ENCODE results near the gene TRIM45.
"Not testable (repeated sequence)": the region's sequence is repeated elsewhere in the genome, so short reads cannot be mapped to it uniquely, and the experiment has no call there.

TRIM45 gene

GRCh38 chr1:117135329-117135728, 13.8 kb upstream of the TRIM45 start:
- DNase-seq (ENCODE audit: low spot score), result no peak

DNA sequence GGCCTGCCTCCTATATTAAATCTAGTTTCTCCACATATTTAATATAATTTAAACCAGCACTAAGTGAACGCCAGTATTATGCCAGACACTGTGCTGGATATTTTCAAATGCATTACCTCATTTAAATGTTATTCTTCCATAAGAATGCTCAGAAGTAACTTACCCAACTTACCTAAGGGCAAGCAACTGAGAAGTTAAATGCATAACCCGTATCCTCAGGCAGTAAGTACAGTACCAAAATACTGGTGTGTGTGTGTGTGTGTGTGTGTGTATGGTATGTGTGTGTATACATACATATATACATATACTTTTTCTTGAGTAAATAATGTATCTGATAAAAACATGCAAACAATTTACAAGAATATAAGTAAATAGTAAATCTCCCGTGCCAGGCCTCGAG, 9.0 kb upstream of the TRIM45 start:
- no peak for DNase-seq (ENCODE audit: low spot score)

DNA sequence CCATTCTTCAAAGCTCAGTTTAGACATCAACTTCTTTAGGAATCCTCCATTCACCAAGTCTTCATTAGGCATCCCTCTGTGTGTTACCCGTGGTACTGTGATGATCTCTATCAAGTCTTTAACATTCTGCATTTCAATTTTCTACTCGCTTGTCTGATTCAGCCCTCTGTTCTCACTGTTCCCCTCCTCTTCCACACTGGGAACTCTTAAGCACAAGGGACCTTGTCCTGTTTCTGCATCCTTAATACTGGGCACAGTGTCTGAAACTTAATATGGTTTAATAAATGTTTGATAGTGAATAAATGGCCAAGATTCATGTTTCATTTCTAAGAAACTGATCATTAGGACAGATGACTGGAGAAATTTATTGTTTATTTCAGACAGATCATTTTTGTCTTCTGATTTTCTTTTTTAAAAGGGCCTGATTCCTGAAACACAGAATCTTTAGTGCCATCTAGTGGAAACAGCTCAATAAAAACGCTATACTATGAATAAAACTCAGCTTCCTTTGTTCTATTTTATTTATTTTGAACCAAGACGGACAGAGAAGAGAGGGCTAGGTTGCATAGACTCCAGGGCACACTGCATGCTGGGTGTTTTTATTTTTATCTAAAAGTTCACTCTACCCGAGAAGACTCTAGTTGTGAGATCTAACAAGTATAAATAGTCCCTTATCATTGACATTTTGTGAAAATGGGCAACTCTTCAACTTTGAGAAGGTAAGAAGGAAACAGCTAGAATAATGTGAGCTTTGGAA, 7.0 kb upstream of the TRIM45 start:
- DNase-seq (ENCODE audit: low spot score), result peak; percentile 53

DNA sequence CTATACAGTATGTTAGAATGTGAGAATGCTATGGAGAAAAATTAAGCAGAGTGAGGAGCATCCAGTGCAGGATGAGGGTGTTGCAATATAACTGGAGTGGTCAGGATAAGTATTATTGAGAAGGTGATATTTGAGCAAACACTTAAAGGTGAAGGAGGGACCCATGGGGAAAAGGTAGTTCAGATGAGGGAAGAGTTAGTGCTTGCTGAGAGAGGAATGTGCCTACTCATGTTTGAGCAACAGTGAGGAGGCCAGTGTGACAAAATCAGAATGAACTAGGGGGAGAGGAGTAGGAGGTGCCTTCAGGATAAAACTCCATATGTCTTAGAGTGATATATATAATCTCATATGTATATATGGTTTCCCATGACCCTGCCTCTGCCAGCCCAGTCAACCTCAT, 6.2 kb upstream of the TRIM45 start:
- DNase-seq (ENCODE audit: low spot score), result no peak

GRCh38 chr1:117124661-117125060, 3.1 kb upstream of the TRIM45 start:
- no peak for DNase-seq (ENCODE audit: low spot score)

GRCh38 chr1:117123274-117123673, 1.7 kb upstream of the TRIM45 start:
- no peak for DNase-seq (ENCODE audit: low spot score)

GRCh38 chr1:117122330-117123025, 929 bp upstream of the TRIM45 start:
- DNase-seq (ENCODE audit: low spot score), result no peak

- DNase-seq (ENCODE audit: low spot score), result no peak
Observed at GRCh38 chr1:117120774-117121588, 568 bp downstream of the TRIM45 start.

GRCh38 chr1:117119144-117119543, 2.4 kb downstream of the TRIM45 start:
- not testable (repeated sequence) for DNase-seq (ENCODE audit: low spot score)

DNA sequence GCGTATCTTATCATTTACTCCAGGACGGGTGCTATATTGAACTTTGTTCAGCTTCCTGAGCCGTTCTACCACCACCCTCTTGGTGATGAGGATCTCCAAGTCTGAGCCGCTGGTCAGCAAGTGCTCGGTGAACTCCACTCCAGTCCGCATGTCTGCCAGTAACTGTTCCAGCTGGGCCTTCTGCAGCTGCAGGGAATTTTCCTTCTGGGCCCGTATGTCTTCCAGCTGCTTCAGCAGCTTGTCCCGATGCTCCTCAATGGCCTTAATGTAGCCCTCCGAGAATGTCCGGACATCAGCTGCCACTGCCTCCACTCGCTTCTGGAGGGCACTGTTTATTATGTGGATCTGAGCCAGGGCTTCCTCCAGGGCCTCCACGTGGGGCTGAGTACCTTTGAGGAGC, 3.4 kb downstream of the TRIM45 start:
- no peak for DNase-seq (ENCODE audit: low spot score)

- DNase-seq (ENCODE audit: low spot score), result no peak
Observed at GRCh38 chr1:117117697-117118096, 3.9 kb downstream of the TRIM45 start.

GRCh38 chr1:117116784-117117130, 4.8 kb downstream of the TRIM45 start:
- DNase-seq (ENCODE audit: low spot score), result no peak

- no peak for DNase-seq (ENCODE audit: low spot score)
Observed at GRCh38 chr1:117116090-117116783, 5.3 kb downstream of the TRIM45 start.

DNA sequence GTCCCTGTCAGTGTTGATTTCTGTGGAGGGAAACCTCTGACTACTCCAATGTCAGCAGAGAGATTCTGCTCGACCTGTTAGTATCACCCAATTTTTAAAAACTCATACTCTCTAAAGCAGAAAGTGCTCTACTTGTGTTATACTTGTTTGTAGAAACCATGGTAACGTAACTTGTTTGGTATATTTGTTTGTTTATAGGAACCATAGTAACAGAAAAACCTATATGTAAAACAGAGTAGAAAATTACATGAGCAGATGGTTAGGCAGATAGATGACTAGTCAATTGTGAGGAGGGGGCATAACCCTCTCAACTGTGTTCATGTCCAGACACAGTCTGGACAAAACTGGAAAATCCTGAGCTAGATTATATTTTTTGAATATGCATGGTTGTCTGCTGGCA, 6.7 kb downstream of the TRIM45 start:
- no peak for DNase-seq (ENCODE audit: low spot score)

DNA sequence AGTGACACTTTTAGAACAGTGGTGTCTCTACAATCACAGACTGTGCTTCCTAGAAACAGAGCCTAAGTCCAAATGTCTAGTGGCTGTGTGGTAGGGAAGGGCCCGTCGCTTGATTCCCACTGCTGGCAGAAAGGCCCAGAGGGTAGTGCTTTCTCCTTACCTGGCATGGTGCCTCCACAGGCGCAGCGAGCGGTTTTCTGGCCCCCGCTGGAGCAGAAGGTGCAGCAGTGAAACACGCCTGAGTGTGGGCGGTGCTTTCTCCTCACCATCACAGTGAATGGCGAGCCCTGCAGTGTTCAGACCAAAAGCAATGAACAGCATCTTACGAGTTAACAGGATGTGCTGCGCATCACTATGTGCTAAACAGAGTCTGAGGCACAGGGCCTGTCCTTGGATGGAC, 8.3 kb downstream of the TRIM45 start:
- DNase-seq (ENCODE audit: low spot score), result no peak

- DNase-seq (ENCODE audit: low spot score), result no peak
Observed at GRCh38 chr1:117112047-117112717, 9.4 kb downstream of the TRIM45 start.

DNA sequence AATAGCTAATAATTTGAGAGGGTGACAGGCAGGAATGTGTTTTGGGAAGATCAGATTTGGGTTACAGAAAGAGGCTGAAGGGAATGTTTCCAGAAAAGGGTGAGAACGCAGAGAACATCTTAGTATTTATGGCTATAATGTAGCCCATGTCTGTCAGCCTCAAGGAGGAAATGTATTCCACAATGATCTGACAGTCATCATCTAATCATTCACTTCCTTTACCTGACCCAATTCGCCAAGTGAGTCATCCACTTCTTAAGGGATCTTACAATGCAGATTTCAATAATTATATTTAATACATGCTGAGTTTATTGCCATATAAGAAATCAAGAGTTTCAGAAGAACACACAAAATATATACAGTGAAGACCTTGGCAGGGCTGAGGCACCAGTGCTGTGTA, 10.8 kb downstream of the TRIM45 start:
- peak; percentile 79 for DNase-seq (ENCODE audit: low spot score)

DNA sequence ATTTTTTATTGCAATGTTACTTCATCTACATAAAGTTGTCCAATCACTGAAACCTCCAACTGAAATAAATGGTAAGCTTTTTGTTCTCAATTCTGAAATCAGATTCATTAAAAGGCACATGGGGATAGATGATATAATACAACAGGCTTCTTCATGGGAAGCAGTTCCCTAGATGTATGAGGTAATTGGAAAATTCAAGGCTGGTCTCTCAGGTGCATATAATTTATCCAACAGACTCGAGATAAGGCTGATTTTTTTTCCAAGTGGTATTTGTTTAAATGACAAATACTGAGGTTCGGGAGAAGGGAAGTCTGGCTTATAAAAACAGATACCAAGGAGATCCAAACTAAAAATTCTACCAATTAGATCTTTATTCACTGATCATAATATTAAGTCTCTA, 14.2 kb downstream of the TRIM45 start:
- DNase-seq (ENCODE audit: low spot score), result no peak

DNA sequence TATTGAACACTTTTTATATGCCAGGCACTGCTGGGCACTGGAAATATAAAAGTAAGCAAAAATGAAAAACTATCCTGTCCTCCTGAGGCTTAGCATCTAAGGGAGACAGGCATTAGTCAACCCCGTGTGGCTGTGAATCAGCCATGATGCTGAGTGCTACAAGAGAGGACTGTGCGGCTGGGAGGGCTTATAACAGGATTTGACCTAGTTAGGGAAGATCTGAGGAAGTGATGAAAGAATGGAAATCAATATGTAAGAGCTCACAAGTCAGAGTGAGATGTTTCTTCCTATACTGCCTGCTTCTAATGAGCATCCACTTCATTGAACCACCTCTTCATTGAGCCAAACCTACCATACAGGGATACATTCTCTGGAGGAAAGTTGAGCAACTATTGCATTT, 15.1 kb downstream of the TRIM45 start:
- no peak for DNase-seq (ENCODE audit: low spot score)

DNA sequence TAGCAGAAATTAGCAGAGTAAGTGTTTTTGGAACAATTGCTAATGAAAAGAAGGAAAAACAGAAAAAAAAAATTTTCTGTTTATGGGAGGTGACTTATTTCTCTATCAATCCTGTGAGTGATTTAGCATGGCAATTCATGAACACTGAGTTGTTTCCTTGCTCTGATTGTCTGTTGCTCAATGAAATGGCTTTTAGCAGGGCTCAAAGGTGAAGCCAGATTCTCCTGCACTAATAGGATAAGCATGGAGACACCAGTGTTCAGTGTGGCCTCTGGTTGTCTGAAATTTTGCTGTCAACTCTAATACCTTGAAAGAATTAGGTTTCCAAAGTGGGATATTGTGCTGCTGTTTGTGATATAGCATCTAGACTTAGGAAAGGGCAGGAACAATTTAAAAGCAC, 15.8 kb downstream of the TRIM45 start:
- DNase-seq (ENCODE audit: low spot score), result no peak

DNA sequence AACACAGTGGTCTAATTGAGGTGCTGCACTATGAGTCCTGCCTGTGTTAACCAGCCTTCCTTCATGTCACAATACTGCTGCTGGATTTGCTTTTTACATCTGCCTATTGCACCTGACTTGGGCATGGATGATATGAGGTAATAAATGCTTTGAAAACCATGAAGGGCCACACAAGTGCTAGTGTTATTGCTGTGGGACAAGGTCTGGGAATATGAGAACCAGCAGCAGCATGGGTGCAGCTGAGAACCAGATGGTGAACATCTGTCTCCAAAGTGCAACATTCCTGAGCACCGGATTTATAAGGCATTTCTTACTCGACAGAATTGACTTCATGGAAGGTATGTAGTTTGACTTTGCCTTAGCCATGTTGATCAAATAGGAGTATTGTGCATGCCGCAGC, 16.6 kb downstream of the TRIM45 start:
- DNase-seq (ENCODE audit: low spot score), result no peak

DNA sequence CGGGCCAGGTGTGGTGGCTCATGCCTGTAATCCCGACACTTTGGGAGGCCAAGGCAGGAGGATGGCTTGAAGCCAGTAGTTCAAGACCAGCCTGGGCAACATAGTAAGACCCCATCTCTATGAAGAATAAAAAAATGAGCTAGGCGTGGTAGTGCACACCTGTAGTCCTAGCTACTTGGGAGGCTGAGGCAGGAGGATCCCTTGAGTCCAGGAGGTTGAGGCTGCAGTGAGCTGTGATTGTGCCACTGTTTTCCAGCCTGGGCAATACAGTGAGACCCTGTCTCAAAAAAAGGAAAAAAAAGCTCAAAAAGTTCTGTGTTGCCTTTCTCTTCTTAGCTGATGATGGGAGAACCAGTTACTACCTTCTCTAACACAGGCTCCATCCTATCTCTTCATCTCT, 19.7 kb downstream of the TRIM45 start:
- not testable (repeated sequence) for DNase-seq (ENCODE audit: low spot score)
